Sigmoid colon (tissue), 4 donors: ENCODE data around the gene COL5A1.

Experiments
- POLR2A ChIP-seq, 2 donors: fragments of 450-650 bp; IDR thresholded peaks; one replicate each; pipeline ENCODE4 v1.6.1; 2016; ENCODE audit warnings: antibody characterized with exemption in 2 of 2, mild to moderate bottlenecking in 2 of 2, moderate library complexity in 2 of 2
- POLR2AphosphoS5 ChIP-seq, 4 donors: sonication (generic); formaldehyde crosslinking; IDR thresholded peaks; one replicate each; pipeline ENCODE4 v1.6.1; 2017; ENCODE audit warnings: antibody characterized with exemption in 4 of 4
- TF ChIP-seq, protein P1 (sequence below), 4 experiments: fragments of 450-650 bp in 3 of 4; fragments of 200-600 bp in 1 of 4; IDR thresholded peaks; one replicate each; pipeline ENCODE4 v1.5.1; 2016 to 2019; ENCODE audit warnings: antibody characterized with exemption in 4 of 4, mild to moderate bottlenecking in 3 of 4, moderate library complexity in 2 of 4

DNA sequence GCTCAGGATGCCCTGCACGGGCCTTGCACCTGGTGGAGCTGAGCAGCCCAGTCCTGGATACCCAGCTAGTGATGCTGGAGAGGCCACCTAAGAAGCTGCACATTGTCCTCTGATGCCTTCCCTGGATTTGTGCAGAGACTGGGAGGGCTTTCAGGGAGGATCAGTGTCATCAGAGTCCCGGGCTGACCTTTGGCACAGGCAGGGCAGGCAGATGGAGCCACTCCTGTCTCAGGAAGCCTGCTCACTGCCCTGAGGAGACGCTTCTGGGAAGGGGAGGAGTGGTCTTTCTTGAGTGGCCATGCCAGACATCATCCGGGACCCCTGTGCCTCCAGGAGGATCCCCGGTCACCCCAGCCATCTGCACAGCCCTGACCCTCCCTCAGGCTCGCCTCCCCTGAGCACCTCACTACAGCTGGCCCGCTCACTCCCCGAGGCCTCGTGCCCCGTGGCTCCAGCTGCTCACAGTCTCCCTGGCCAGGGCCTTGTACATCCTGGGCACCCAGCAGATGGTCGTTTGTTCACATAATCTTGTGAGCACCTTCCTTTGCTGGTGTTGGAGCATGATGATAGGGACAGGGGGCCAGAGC is 191.8 kb downstream of the COL5A1 start:
- TF ChIP-seq, protein P1, sequence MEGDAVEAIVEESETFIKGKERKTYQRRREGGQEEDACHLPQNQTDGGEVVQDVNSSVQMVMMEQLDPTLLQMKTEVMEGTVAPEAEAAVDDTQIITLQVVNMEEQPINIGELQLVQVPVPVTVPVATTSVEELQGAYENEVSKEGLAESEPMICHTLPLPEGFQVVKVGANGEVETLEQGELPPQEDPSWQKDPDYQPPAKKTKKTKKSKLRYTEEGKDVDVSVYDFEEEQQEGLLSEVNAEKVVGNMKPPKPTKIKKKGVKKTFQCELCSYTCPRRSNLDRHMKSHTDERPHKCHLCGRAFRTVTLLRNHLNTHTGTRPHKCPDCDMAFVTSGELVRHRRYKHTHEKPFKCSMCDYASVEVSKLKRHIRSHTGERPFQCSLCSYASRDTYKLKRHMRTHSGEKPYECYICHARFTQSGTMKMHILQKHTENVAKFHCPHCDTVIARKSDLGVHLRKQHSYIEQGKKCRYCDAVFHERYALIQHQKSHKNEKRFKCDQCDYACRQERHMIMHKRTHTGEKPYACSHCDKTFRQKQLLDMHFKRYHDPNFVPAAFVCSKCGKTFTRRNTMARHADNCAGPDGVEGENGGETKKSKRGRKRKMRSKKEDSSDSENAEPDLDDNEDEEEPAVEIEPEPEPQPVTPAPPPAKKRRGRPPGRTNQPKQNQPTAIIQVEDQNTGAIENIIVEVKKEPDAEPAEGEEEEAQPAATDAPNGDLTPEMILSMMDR (IDR thresholded peaks at IDR 0.05) = no peak
- TF ChIP-seq POLR2A (IDR thresholded peaks at IDR 0.05) (no peak), POLR2AphosphoS5 (IDR thresholded peaks at IDR 0.05) (no peak)
